ENCODE measurements around the gene KIF19.

KIF19 gene

DNA sequence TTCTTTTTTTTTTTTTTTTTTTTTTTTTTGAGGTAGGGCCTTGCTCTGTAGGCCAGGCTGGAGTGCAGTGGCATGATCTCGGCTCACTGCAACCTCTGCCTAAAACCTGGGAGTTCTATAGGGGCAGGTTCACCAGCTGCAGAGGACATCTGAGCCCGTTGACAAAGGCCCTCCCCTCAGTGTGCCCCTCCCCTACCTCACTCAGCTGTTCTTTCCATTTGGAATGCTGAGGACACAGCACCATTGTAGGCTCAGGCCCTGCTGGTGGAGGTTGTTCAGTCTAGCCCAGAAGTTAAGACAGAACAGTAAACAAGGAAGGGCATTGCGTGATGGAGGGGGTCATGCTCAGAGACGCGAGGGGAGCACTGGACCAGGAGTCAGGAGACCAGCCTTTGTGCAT is 21.8 kb upstream of the KIF19 start:
- no peak for DNase-seq (ENCODE audit: low spot score)

DNA sequence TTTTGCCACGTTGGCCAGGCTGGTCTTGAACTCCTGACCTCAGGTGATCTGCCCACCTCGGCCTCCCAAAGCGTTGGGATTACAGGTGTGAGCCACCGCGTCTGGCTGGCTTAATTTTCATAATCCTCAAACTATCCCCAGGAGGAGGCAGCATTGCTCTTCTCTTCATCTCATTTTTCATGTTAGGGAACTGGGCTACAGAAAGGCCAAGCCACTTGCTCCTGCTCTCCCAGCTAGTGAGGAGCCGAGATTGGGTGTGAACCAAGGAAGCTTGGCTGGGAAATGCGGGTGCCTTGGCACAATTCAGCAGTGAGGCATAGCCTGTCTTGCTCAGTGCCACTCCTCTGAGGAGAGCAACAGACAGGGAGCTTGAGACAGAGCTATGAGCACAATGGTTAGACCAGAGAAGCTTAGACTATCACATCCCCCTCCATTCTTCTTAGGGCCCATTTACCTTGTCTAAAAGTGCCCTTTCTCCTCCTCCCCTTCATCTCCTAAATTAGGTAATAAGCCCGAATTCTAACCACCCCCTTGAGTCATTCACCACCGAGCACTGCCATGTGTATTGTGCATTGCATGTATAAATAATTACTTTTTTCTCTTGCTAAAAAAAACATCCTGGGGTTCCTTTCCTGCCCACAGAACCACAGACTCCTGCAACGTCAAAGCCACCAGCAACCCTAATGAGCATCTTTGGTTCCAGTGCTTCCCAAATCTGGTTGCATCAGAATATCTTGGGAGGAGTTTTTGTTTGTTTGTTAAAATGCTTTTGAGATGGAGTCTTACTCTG is 20.0 kb upstream of the KIF19 start:
- DNase-seq (ENCODE audit: low spot score) = peak; percentile 56

DNA sequence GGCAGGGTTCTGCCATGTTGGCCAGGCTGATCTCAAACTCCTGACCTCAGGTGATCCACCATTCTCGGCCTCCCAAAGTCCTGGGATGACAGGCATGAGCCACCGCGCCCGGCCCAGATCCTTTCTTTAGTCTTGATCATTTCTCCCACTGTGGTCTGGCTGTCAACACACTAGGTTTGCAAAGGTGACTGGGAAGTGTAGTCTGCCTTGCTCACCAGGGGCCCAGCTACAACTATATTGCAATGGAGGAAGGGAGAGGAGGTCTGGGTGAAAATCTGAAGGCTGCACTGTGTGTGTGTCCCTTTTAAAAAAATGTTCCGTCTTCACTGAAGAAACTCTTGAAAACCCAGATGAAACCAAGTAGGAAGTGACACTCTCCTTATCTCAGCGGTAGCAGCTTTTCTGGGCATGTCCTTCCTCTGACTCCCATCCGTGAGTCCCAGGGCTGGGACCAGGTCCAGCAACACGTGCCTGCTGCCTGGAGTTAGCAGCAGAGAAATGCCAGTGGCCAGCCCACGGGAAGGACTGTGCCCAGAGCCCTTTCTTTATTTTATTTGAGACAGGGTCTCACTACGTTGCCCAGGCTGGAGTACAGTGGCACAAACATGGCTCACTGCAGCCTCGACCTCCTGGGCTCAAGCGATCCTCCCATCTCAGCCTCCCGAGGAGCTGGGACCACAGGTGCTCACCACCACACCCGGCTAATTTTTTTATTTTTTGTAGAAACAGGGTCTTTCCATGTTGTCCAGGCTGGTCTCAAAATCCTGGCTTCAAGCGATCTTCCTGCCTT is 17.8 kb upstream of the KIF19 start:
- no peak for DNase-seq (ENCODE audit: low spot score)

DNA sequence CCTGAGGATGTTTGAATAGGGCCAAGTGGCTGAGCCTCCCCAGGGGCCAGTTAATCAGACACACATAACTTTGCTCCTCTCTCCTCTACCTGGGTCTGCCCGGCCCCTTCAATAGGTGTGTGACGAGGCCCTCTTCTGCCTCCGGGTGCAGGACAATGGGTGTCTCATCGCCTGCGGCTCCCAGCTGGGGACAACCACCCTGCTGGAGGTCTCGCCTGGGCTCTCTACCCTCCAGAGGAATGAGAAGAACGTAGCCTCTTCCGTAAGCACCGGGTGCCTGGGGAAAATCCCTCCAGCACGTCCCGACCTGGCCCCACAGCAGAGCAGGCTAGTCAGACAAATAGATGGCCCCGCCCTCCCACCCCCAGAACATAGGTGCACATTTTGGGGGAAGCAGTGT is 16.1 kb upstream of the KIF19 start:
- no peak for DNase-seq (ENCODE audit: low spot score)

DNA sequence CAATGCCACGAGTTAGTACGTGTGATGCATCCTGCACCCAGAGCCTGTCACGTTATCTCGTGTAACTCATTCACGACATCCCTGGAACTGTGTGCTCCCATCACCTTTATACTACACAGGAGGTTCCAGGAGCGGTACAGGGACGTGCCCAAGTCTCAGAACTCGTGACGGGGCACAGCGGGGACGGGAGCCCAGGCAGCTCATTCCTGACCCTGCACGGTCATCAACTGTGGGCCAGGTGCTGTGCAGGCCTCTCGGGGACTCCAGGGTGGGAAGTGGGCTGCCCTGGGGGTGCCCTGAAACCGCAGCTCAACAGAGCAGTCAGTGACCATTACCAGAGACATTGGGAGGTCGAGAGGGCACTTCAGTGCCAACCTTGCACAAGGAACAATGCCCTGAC is 11.1 kb upstream of the KIF19 start:
- no peak for DNase-seq (ENCODE audit: low spot score)

DNA sequence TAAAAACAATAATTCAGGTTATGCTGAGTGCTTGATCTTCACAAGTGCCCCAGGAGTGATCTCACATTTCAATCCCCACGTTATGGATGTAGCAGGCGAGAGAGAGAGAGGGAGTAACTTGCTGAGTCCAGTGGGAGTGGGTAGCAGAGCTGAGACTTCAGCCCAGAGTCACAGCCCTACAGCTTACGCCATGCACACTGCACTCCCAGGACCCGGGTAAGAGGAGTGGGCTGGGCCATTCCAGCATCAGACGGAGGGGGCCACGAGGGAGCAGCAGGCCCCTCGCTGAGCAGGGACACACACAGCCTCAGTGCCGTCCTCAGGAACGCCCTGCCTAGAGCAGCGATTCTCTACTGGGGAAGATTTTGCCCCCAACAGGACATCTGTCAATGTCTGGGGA is 9.8 kb upstream of the KIF19 start:
- DNase-seq (ENCODE audit: low spot score) = no peak

DNA sequence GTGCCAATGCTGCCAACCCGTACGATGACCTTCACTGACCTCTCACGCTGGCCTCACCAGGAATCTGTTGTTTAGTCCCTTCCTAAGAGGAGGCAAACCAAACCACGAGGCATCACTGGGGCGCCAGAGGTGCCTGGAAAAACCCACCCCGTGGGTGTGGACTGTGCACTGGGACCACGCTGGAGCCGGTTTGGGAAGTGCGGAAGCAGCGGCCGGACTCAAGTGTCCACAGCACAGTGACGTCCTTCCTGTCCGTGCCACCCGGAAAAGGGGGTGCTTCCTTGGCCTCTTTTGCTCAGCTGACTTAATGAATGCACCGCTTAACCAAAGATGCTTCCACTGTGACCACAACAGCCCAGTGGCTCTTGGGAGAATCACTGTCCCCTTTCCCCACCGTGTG is 9.0 kb upstream of the KIF19 start:
- DNase-seq (ENCODE audit: low spot score) = no peak

DNA sequence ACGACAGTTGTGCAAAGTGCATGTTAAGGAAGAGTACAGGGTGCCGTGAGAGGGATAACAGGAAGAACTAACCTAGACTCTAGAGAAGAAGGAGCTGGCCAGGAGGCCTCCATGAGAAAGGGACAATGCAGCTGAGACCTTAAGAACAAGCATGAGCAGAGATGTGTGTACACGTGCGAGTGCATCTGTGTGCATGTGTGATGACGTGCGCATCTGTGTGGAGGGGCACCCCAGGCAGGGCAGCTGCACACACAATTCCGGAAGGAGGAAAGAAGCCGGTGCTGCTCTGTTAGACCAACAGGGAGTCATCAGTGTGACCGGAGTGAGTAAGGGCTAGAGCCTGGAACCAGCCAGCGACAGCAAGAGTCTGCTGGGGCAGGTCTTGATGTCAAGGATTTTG is 7.6 kb upstream of the KIF19 start:
- DNase-seq (ENCODE audit: low spot score) = no peak

DNA sequence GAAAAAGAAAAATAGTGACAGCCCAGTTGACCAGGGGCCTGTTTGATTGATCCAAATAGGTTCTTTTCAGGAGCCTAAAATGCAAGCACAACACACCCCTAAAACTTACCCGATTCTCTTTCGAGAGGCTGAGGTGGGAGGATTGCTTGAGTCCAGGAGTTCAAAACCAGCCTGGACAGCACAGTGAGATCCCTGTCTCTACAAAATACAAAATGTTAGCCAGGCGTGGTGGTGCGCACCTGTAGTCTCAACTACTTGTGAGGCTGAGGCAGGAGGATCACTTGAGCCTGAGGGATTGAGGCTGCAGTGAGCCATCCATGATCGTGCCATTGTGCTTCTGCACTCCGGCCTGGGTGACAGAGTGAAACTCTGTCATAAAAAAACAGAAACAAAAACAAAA is 1.5 kb upstream of the KIF19 start:
- DNase-seq (ENCODE audit: low spot score) = no peak

DNA sequence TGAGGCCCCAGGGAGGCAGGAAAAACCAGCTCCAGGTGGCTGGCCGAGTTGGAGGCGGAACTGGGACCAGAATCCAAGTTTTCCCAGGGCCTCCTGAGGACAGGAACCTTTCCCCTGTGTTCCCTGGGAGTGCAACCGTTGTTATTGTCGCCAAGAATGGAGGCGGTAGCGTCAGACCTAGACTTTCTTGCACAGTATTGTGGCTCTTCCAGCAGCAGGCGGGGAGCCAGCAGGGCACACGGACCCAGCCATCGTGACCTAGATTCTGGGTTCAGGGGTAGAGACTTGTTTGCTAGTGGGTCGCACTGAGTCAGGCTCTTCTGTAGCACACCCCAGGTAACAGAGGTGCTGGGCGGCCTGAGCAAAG is 667 bp upstream of the KIF19 start:
- DNase-seq (ENCODE audit: low spot score) = no peak

DNA sequence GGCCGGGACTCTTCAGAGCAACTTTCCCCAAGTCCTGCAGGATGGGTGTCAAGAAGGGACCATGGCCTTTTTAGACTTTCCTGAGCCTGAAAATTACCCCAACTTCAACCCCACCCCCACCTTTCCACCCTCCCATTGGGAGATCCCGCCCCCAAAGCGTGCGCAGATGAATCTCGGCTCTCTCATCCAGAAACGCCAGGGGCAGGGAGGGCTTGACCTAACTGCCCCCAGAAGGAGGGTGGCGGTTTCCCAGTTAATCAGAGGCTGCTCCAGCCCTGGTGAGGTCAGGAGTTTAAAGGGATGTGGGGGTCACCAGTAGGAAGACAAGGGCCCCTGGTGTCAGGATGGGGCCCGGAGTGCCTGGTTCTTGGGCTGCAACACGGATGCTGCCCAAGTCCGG is 480 bp downstream of the KIF19 start:
- no peak for DNase-seq (ENCODE audit: low spot score)

DNA sequence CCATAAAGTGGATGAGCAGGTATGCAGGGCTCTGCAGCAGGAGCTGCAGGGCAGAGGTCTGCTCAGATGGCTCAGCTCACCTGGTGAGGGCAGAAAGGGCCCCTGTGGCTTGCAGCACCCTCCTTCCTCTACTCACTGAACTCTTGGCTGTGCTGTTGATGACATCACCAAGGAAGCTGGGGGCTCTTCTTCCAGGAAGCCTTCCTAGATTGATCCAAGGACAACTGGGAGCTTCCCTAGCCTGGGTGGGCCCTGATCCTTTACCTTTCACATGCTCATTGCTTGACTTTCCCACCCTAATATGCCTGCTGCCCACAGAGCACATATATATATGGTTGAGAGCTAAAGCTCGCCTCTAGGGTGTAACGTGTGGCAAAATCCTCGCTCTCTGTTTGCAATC is 2.5 kb downstream of the KIF19 start:
- DNase-seq (ENCODE audit: low spot score) = no peak

DNA sequence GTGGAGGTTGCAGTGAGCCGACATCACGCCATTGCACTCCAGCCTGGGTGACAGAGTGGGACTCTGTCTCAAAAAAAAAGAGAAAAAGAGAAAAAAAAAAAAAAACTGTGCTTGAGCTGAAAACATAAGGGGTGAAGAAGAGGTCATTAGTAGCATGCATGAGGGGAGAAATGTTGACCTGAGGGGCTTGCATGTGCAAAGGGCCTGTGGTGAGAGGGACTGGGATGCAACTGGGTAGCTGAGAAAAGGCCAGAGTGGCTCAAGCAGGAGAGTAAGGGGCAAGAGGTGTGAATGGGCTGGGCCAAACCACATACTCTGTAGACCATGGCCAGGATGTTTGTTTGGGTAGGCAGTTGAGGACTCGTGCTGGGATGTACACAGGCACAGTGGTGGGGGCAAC is 3.4 kb downstream of the KIF19 start:
- DNase-seq (ENCODE audit: low spot score) = no peak

DNA sequence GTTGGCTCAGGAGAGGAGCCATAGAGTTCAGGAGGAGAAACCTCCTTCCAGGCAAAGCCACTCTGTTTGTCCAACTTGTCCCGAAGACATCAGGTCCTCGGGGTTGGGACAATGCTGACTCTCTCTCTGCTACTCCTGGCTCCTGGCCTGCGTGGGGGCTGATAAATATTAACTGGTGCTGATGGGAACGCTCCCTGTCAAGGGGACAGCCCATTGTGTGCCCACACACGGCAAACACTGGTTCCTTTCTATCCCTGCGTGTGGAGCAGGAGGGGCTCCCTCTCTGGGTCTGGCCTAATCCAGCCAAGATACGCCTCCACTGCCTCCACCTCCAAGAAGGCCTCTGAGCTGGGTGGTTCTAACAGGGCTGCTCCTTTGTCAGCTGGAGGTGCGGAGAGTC is 4.4 kb downstream of the KIF19 start:
- DNase-seq (ENCODE audit: low spot score) = peak; percentile 34

DNA sequence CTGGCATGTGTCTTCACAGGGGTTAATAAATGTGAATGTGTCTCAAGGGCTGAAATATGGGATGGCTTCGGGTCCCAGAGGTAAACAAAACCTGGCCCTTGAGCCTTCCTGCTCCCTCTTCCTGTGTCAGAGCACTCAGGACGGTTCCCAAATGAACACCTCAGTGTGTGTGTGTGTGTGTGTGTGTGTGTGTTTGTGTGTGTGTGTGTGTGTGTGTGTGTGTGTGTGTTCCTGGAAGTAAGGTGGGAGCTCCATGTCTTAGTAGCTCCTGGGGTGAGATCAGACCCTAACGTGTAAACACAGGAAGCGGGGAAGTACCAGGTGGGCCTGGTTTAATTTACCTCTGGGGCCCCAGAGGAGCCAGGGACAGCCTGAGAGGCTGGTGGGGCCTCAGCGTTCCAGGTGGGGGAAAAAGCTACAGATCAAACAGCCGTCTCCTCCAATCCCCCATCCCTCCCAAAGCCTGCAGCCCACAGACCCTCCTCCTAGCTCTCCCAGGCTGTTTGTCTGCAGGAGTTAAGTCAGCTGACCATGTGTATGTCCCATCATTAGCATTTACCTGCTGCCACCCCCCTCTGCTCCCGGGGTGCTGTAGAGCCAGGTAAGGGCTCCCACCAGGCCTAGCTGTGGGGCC is 6.1 kb downstream of the KIF19 start:
- no peak for DNase-seq (ENCODE audit: low spot score)

DNA sequence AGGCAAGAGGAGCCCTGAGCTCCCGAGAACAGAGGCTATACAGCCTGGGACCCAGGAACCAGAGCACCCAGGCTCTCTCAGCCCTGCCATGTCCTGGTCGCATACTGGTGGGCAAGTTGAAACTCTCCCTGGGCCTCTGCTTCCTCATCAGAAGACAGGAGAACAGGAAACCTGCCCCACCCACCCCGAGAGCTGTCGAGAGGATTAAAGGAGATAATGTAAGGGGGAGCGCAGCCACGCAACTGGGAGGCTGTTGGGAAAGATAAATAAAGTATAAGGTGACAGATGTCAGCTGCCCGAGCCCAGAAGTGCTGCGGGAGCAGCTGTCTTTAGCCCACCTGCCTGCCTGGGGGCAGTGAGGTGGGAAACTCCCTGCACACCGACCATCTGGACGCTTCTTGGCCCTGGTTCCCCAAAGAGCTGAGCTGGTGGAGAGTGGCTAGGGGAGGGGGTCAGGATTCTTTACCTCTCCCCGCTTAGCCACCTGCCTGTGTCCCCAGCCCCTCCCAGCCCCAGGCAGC is 6.8 kb downstream of the KIF19 start:
- no peak for DNase-seq (ENCODE audit: low spot score)

DNA sequence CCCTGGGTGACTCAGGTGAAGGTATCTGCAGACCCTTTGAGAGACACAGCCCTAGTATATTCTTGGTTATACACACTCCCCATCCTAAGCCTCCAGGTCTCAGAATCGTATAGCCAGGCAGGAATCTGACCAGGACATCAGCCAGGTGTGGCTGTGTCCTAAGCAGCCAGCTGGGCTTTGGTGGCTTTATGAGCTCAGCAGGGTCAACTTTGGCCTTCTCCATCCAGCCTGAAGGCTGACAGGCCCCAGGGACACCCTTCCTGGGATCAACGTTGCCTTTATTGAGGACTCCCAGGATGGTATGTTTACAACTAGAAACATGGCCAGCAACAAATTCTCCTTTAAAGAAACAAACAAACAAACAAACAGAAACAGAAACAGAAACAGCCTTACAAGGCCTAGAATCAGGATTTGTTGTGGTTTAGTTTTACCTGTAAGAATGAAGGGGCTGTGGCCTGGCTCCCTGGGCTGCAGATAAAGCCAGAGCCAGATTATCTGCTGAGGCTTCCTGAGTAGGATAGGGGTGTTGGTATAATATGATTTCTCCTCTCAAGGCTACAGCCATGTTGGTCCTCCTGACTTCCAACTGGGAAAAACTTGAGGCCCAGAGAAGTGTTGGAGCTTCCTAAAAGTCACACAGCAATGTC is 8.5 kb downstream of the KIF19 start:
- no peak for DNase-seq (ENCODE audit: low spot score)

DNA sequence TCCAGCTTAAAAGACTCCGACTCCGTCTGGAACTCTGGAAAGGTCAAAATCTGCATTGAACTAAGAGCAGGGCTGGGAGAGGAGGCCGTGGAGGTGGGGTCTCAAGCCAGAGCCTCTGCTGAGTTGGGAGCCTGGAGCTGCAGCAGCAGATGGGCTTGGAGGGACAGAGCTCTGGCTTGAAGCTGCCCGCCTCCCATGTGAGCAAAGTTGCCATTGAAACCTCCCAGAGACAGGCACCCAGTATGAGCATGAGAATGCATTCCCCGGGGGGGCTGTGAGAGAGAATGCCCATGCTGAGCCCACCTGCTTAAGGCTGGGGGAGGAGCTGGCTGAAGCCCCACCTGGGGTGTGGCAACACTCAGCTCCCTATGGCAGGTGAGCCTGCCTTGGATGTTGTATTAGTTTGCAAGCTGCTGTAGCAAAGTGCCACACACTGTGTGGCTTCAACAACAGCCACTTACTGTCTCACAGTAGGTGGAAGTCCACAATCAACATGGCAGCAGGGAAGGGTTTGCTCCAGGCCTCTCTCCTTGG is 9.6 kb downstream of the KIF19 start:
- DNase-seq (ENCODE audit: low spot score) = no peak

DNA sequence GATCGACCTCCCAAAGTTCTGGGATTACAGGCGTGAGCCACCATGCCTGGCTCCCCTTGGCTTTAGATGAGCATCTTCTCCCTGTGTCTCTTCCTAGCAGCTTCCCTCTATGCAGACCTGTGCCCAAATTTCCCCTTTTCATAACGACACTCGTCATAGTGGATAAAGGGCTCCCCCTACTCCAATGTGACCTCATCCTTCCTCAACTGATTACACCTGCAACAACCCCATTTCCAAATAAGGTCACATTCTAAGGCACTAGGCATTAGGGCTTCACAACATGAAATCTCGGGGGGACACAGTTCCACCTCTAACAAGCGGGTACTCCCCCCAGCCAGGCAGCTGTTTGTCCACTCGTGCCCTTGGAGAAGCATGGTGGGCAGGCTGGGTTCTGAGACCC is 10.3 kb downstream of the KIF19 start:
- DNase-seq (ENCODE audit: low spot score) = no peak

DNA sequence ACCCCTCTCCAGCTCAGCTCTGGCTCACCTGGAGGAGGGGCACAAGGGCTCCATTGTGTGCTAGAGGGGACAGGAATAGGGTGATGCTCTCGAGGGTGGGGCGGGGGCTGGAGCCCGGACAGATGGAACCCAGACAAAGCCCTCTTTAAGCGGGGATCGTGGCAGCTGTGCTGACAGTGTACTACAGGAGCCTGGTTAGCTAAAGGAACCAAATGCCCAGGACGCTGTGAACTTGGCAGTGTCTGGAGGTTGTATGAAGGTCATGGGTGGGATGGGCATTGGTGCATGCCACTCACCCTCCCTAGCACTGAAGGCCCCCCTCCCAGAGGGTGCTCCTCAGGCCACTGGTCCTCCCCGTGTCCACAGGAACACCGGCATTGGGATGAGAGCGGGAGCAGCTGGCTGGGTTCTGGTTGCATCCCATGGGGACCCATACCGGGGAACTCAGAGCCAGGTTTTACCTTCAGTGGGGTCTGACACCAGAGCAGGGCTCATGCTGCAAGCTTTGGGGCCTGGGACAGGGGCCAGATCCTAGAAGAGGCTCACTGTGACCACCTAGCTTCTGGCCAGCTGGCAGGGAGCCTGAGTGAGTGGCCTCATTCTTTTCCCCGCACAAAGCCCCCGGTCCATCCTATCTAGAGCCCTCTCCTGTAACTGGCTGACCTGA is 11.9 kb downstream of the KIF19 start:
- peak; percentile 85 for DNase-seq (ENCODE audit: low spot score)

DNA sequence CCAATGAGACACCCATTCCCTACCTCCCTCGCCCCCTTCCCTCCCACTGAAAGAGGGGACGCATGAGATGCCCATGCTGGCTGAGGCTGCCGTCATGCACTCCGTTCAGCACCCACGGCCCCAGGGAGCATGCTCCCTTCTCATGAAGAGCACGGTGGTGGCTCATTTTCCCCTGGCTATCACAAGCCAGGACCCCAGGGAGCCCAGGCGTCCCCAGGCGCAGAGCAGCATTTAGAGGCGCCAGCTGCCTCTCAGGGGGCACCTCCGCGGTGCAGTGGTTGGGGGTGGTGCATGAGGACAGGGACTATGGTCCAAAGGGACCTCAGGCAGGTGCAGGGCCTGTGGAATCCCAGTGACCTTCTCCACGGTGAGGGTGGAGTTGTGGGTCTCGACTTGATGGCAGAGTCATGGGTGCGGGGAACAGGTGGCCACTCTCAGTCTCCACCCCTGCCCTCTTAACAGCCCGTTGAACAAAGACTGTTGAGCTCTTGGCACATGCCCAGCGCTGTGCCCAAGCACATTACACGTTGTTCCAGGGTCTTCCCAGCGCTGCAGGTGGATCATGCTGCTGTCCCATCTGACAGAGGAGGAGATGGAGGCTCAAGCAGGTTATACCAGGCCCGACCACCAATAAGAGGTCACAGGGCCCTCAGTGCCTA is 13.6 kb downstream of the KIF19 start:
- no peak for DNase-seq (ENCODE audit: low spot score)
